Astrocyte of the spinal cord (primary cell): ENCODE measurements around the gene BMAL1.

Experiments
- DNase-seq: peaks from one replicate; pipeline ENCODE4 v3.0.0; 2011; ENCODE audit warnings: low read depth, low spot score
- H3K4me3 ChIP-seq: 2 replicates; pipeline ENCODE4 v1.5.1; 2011; ENCODE audit warnings: low read depth, mild to moderate bottlenecking, low read length, moderate library complexity
- in situ Hi-C: cut with HindIII; loops from 2 replicates; pipeline ENCODE4 v1.10.0; 2017; ENCODE audit warnings: low sequenced_read_pairs
- TF ChIP-seq, protein P1 (sequence below): IDR thresholded peaks from 2 replicates; pipeline ENCODE4 v1.5.1; 2012; ENCODE audit warnings: low read depth, mild to moderate bottlenecking, low read length, inconsistent platforms

Gene BMAL1

DNA sequence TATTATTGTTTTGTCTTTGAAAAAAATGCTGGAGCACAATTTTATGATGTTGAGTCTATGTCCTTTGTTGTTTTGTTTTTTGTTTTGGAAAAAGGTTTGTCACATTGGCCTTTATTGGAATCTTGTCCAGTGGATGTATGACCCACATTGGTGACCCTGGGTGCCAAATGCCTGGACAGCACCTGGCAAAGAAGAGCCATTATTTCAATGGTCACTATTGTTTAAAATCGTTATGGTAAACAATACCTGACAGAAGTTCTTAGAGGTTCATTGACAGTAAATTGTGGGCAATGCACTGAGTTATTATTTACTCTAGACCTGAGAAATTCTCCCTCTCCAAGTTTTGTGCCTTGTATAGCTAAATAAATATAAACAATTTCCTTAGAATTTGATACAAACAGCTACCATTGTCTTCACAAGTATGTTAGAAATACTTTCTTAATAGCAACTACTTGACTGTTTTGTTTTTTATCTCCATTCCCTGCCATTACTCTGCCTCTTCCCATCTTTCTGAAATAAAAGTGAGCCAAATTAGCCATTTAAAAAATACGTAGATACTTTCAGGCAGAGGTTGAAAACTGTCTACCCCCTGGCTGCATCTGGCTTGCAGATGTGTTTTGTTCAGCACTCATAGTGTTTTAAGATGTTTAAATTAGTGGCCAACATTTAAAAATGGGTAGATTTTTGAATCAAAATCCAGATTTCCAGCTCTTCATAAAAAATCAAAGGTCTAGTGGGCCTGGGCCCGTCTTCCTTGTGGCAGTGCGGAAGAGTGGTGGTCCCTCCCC lies 39.9 kb downstream of the BMAL1 start:
- TF ChIP-seq, protein P1, sequence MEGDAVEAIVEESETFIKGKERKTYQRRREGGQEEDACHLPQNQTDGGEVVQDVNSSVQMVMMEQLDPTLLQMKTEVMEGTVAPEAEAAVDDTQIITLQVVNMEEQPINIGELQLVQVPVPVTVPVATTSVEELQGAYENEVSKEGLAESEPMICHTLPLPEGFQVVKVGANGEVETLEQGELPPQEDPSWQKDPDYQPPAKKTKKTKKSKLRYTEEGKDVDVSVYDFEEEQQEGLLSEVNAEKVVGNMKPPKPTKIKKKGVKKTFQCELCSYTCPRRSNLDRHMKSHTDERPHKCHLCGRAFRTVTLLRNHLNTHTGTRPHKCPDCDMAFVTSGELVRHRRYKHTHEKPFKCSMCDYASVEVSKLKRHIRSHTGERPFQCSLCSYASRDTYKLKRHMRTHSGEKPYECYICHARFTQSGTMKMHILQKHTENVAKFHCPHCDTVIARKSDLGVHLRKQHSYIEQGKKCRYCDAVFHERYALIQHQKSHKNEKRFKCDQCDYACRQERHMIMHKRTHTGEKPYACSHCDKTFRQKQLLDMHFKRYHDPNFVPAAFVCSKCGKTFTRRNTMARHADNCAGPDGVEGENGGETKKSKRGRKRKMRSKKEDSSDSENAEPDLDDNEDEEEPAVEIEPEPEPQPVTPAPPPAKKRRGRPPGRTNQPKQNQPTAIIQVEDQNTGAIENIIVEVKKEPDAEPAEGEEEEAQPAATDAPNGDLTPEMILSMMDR, result no peak
- DNase-seq, result no peak
- in situ Hi-C loops, result no loop called here
- H3K4me3 ChIP-seq, result no peak overlapping the region

DNA sequence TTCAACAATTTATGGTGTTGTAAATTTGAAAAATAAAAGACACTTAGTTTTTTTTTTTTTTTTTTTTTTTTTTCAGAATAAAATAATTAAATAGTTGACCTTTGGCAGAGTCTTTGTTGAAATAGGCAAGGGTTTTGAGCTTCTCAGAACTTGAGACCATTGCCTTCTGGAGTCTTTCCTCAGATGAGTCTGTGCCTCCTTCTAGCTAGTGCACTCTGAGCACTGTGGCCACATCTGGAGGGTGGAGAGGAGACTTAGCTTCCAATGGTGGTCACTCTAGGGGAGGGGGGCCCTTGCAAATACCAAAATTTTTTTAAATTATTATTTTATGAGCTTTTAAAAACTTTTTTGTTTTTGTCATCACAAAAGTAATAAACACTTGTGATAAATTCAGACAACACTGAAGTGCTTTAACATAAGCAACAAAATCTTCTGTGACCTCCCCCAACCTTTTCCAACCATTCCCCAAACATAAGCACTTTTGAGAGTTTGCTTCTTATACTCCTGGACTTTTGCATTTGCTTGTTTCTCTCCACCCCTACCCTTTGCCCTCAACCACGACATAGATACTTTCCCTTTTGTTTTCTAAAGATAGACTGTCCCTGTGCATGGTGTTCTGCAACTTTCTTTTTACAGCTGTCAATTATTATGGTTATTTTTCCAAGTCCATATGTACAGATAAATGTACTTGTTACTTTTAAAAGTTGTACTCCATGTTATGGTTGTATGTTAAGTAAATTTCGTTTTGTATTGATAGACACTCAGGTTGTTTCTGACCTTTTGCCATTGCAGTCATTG lies 41.1 kb downstream of the BMAL1 start:
- TF ChIP-seq, protein P1, result no peak
- in situ Hi-C loops, result no loop called here
- H3K4me3 ChIP-seq, result no peak overlapping the region
- no peak for DNase-seq

DNA sequence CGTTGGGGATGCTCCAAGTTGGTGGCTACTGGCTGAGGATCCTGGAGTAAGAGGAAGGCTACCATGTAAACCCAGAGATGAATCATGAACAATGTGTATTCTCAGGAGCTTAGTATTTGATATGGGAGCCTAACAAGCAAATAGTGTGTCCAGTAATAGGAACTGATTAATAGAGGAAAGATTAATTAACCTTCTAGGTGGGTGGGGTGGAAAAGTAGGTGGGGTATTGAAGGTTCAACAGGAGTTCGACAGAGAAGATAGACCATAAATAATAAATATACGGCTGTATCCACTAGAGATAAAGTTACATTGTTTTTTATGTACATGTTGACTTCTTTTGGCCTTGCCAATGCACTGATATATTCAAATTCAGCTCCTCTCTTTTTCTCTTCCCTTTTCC lies 43.1 kb downstream of the BMAL1 start:
- TF ChIP-seq, protein P1, result no peak
- H3K4me3 ChIP-seq, result no peak overlapping the region
- no peak for DNase-seq
- in situ Hi-C loops, result no loop called here

DNA sequence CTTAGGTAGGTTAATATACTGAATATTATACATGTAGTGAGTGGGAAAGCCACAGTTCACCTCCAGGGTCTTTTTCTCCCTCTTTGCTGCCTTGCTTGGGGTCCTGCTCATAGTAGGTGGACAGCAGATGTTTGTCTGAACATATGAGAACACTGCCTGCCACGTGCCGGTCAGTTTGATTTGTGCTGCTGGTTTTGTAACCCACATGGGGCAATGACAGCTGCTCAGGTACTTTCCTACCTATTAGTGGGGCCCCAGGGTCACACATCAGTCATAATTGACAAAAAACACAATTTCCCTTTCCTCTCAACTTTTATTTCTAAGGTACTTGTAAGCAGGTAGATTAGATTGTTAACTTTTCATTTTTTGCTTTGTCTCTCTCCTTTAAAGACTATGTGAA lies 43.8 kb downstream of the BMAL1 start:
- TF ChIP-seq, protein P1, result no peak
- in situ Hi-C loops, result no loop called here
- no peak overlapping the region for H3K4me3 ChIP-seq
- no peak for DNase-seq

DNA sequence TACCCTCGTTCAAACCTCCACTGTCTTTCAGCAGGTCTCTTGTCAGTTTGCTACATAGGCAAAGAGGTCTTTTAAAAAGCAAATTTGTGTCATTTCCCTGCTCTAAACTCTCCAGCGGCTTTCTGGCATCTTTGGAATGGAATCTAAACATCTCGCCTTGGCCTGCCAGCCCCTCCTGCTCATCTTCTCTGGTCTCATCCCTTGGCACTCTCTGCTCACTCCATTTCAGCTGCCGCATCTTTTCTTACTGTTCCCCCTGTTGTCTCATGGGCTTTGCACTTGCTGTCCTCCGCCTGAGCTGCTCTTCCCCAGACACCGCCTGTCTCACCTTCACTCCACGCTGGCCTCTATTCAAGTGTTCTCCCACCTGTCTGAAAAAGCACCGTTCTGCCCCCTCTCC lies 46.6 kb downstream of the BMAL1 start:
- H3K4me3 ChIP-seq, result no peak overlapping the region
- in situ Hi-C loops, result no loop called here
- TF ChIP-seq, protein P1, result no peak
- DNase-seq, result no peak

DNA sequence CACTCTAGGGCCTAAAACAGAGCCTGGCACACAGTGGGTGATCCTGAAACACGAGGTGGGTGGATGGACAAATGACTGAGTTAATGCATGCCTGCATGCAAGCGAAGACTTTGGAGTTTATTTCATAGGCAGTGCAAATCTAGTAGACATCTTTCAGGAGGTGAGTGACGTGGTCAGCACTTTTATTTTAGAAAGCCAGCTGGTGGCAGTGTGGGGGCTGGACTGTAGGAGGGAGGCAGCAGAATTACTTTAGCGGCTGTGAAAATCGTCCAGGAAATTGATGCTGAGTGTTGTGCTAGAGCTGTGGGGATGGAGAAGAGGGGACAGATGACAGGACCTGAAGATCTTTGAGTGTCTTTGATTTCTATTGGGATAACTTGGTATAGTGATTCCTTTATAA lies 47.1 kb downstream of the BMAL1 start:
- TF ChIP-seq, protein P1, result no peak
- DNase-seq, result no peak
- in situ Hi-C loops, result no loop called here
- no peak overlapping the region for H3K4me3 ChIP-seq
